ENCODE results near the gene FAAP100.

DNA sequence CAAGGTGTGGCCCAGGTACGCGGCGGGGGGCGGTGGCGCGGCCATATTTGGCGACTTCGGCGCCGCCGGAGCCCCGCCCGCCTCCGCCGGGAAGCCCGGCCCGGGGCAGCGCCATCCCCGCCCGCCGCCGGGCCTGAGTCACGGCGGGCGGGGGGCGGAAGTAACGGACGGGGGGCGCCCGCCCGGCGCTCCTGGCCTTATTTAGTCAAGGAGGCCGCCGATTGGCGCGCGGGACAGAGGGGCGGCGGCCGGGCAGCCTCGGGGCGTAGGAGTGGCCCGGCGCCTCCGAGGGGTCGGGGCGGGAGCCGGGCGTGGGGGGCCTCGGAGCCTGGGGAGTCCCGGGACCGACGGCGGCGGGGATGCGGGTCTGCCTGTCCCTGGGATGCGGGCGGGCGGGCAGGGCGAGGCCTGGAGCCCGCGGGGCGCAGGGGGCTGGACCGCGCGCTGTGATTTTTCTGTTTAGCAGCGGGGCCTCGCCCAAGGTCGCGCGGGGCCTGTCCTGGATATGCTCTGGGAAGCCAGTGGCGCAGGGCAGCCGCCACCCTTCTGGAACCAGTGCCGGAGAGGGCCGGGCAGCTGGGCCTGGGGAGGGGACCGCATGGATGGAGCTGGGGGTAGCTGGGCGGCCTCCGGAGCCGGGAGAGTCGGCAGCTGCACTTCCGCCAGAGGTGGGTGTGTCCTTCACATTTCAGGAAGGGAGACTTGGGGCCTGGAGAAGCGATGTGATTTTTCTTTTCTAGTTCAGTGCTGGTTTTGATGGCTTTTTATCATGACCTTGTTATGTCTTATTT, 37.2 kb downstream of the FAAP100 start:
- TF ChIP-seq, protein P1, sequence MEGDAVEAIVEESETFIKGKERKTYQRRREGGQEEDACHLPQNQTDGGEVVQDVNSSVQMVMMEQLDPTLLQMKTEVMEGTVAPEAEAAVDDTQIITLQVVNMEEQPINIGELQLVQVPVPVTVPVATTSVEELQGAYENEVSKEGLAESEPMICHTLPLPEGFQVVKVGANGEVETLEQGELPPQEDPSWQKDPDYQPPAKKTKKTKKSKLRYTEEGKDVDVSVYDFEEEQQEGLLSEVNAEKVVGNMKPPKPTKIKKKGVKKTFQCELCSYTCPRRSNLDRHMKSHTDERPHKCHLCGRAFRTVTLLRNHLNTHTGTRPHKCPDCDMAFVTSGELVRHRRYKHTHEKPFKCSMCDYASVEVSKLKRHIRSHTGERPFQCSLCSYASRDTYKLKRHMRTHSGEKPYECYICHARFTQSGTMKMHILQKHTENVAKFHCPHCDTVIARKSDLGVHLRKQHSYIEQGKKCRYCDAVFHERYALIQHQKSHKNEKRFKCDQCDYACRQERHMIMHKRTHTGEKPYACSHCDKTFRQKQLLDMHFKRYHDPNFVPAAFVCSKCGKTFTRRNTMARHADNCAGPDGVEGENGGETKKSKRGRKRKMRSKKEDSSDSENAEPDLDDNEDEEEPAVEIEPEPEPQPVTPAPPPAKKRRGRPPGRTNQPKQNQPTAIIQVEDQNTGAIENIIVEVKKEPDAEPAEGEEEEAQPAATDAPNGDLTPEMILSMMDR (optimal IDR thresholded peaks at IDR 0.05 in 1 of 3, IDR thresholded peaks at IDR 0.05 in 1 of 3, conservative IDR thresholded peaks at IDR 0.05 in 1 of 3; ENCODE audit: extremely low read depth in 1 of 3, insufficient read depth in 2 of 3, low read length in 3 of 3): no peak
- TF ChIP-seq EZH2 (IDR thresholded peaks at IDR 0.05; ENCODE audit: low read length): no peak
